ENCODE results near the gene CBR3.

DNA sequence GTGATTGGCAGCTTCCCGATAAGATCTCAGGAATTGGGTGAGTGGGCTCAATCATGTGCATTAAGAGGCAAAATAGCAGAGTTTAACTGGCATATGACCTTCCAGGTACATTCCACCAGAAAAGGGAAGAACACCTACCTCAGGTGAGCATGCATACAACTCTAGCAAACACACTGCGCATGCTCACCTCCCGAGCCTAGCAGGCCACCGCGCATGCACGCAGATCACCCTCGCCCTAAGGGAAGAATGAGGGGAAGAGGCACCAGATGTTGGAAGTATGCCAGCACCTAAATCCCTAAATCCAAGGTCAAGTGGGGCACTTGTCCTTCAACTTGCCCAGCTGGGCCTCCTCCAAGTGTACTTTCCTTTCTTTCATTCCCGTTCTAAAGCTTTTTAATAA is 23.6 kb upstream of the CBR3 start:
- TF ChIP-seq, protein P1, sequence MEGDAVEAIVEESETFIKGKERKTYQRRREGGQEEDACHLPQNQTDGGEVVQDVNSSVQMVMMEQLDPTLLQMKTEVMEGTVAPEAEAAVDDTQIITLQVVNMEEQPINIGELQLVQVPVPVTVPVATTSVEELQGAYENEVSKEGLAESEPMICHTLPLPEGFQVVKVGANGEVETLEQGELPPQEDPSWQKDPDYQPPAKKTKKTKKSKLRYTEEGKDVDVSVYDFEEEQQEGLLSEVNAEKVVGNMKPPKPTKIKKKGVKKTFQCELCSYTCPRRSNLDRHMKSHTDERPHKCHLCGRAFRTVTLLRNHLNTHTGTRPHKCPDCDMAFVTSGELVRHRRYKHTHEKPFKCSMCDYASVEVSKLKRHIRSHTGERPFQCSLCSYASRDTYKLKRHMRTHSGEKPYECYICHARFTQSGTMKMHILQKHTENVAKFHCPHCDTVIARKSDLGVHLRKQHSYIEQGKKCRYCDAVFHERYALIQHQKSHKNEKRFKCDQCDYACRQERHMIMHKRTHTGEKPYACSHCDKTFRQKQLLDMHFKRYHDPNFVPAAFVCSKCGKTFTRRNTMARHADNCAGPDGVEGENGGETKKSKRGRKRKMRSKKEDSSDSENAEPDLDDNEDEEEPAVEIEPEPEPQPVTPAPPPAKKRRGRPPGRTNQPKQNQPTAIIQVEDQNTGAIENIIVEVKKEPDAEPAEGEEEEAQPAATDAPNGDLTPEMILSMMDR (IDR thresholded peaks at IDR 0.05), result no peak
- TF ChIP-seq POLR2A (IDR thresholded peaks at IDR 0.05), result no peak
